ENCODE measurements around the gene PRKCQ. TPM values are rescaled to one million over a fixed set of nuclear protein-coding genes. Genes with fewer than 3 reads are reported as not detected.

PRKCQ gene
- total RNA-seq (2022; extraction: Qiagen RNA extraction): 3.3 to 4.5 TPM (median 3.8 TPM) in 5 replicates

DNA sequence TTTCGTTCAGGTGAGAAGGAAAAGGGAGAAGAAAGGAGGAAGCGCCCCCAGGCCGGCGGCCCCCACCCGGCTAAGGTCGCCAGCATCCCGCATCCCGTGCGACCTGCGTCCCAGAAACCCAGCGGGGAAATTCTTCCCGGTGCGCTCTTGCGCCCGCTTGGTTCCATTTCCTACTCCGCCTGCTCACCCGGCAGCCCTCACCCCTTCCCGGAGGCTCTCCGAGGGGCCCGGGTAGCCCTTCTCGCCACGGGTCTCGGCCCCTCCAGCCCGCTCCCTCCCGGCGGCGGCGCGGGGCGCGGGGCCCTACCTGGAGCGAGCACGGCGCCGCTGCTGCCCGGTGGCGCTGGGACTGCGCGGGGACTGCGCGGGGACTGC is at the start of gene PRKCQ:
PRKCQ (minus strand) TSS at position 373 of the 375 bp plus-strand sequence. CDS start 65,141 bp downstream, outside the sequence.

All from A549 treated with AZD2906 at 1 μM for 4 hours (cell line).